ENCODE data around the gene ANXA7.
A peak's percentile ranks its signal among the peaks of the same experiment; 100 is the strongest.
"Not testable (repeated sequence)": the region's sequence is repeated elsewhere in the genome, so short reads cannot be mapped to it uniquely, and the experiment has no call there.

The ANXA7 gene

DNA sequence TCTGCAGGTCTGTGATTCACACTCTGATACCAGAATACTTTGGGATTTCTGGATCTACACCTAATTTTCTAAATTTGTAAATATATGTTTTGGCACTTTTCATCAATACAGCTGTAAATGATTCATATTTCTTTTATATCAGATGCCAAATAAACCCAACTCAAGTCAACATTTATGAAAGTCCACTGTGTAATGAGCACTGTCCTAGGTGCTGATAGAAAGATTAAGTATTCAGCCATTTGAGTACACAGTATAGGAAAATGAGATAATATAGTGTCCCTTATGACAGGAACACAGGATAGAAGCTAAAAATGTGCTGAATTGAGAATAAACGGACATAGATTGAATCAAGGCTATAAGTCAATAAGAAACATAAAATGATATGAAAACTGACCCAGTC lies 6.4 kb downstream of the ANXA7 start:
- no peak for DNase-seq (ENCODE audit: low spot score)

DNA sequence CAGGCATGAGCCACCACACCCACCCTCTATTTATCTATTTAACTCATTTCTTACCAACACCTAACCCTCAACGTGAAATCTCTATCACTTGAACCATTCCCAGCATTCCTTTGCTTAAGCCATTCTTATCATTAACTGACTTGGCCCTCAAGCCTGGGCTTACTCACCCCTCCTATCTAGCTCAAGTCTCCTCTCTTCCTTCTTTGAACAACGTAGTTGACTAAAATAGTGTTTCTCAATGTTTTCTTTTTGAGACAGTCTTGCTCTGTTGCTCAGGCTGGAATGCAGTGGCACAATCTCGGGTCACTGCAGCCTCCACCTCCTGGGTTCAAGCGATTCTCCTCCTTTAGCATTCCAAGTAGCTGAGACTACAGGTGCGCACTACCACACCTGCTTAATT lies 7.0 kb downstream of the ANXA7 start:
- no peak for DNase-seq (ENCODE audit: low spot score)

DNA sequence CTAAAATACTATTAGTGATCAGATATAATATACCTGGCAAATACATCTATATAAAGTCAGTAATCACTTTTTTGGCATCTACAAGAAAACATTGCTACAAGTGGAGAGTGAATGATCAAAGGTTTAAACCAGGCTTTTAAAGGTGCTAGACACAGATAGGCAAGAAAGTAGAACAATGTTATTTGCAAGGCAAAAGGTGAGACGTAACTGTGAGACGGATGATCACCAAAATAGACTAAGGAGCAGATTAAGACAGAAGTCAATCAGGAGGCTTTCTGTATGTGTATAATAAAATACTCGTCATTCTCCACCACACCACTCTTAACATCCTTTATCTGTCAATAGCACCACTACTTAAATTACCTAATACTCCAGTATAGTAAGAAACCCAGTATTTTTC lies 8.3 kb downstream of the ANXA7 start:
- no peak for DNase-seq (ENCODE audit: low spot score)

GRCh38 chr10:73404690-73405089 lies 9.2 kb downstream of the ANXA7 start:
- no peak for DNase-seq (ENCODE audit: low spot score)

- DNase-seq (ENCODE audit: low spot score) = no peak
These were observed 12.2 kb downstream of the ANXA7 start for GRCh38 chr10:73401636-73402035.

DNA sequence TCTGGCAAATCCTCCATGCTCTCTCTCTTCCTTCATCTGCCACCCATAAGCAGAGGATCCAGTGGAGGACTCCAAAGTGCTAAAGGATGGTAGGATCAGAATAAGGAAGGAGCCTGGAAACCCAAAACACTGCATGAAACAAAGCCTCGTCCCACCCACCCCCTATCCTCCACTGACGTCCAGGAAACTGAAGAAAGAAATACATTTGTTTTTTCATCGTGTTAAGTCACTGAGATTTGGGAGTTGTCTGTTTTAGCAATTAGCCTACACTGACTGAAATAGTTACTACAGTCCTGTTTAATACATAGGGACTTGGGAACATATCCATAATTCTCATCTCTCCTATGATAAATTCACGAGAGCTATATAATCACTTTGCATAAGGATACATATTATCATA lies 14.8 kb downstream of the ANXA7 start:
- no peak for DNase-seq (ENCODE audit: low spot score)

DNA sequence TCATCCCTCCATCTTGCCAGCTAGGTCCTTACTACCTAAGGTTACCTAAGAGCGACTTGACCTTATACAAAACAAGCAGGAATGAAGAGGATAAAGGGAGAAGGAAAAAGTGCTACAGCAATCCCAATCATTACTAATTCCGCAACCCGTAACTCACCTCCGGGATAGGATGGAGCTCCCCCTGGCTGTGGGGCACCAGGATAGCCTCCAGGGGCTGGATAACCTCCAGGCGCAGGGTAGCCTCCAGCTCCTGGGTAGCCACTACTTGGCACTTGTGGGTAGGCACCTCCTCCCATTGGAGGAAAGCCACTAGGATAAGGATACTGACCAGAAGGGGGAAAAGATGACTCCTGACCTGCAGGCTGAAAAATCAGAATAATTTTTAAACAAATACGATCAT lies 15.8 kb downstream of the ANXA7 start:
- DNase-seq (ENCODE audit: low spot score) = no peak

DNA sequence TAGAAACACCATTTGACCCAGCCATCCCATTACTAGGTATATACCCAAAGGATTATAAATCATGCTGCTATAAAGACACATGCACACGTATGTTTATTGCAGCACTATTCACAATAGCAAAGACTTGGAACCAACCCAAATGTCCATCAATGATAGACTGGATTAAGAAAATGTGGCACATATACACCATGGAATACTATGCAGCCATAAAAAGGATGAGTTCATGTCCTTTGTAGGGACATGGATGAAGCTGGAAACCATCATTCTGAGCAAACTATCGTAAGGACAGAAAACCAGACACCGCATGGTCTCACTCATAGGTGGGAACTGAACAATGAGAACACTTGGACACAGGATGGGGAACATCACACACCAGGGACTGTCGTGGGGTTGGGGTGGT lies 19.5 kb downstream of the ANXA7 start:
- not testable (repeated sequence) for DNase-seq (ENCODE audit: low spot score)

GRCh38 chr10:73388228-73388627 lies 25.6 kb downstream of the ANXA7 start:
- no peak for DNase-seq (ENCODE audit: low spot score)

- no peak for DNase-seq (ENCODE audit: low spot score)
These were observed 27.3 kb downstream of the ANXA7 start for GRCh38 chr10:73386583-73386982.

DNA sequence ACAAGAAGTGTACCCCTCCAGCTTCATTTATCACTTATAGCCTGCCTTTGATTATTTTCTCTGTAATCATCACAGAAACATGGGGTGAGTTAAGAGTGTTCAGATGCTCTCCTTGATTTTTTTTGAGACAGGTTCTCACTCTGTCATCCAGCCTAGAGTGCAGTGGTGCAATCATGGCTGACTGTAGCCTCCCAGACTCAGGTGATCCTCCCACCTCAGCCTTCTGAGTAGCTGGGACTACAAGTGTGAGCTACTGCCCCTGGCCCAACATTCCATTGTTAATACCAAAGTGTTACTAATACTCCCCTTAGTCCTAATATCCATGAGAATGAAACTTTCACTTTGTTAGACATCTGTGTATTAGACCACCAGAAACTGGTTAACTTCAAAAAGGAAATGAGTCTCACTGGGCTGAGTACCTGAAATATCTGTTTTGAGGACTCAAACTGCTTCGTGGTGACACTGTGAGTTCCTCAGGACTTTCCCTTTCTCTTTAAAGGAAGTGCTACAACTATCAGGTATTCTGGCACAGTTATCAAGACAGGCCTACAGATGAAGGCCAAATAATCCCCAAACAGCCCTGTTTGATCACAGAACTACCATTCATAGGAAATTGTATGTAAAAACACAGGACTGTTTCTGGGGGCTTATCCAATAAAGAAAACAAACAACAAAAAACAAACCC lies 34.7 kb downstream of the ANXA7 start:
- no peak for DNase-seq (ENCODE audit: low spot score)

- no peak for DNase-seq (ENCODE audit: low spot score)
These were observed 37.2 kb downstream of the ANXA7 start for GRCh38 chr10:73376679-73377078.

GRCh38 chr10:73368238-73368637 lies 45.6 kb downstream of the ANXA7 start:
- no peak for DNase-seq (ENCODE audit: low spot score)

DNA sequence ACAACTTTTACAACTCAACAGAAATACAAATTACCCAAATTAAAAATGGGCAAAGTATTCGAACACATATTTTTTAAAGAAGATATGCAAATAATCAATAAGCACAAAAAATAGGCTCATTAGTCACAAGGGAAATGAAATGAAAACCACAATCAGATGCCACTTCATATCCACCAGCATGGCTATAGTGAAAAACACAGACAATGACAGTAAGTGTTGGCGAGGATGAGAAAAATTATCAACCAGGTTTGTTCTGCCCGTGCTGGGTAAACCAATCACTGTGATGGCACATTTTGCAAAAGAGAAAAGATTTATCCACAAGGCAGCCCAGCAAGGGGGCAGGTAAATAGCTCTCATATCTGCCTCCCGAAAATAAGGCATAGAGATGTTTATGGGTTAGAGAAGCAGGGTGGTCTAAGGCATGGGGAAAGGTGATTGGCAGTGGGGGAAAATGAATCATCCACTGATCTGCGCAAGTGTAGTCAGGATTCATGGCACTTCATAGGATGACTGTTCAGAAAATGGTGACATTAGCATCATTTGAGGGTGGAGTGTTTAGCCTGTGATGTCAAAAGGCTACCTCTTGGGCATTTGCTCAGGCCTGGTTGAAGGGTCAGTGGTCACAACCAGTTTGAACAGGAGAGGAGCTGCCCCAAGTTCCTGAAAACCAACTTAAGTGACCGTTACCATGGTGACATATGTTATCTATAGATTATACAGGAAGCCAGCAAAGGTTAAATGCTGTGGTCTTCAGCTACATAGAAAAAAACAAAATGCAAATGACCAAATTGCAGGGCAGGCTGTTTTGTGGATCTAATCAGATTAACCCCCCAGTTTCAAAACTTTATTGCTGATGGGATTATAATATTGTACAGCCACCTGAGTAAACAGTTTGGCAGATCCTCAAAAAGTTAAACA lies 47.2 kb downstream of the ANXA7 start:
- no peak for DNase-seq (ENCODE audit: low spot score)

GRCh38 chr10:73364964-73365363 lies 48.9 kb downstream of the ANXA7 start:
- DNase-seq (ENCODE audit: low spot score) = no peak

DNA sequence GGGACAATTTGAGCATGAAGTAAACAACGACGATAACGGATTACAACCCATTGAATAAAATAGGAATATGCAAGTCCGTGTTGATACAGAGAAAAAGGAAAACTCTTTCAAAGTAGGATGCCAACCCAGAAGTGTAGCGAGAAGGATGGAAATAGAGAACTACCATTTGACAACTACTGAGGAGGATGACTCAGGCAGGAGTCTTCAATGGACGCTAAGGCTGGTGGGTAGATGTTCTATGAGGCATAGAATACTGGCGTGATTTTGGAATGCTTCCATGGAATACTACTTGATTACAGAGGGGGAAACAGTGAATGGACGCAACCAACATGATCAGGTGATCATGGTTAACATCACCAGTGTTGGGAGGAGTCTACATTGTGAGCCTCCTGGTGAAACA lies 54.4 kb downstream of the ANXA7 start:
- peak; percentile 6 for DNase-seq (ENCODE audit: low spot score)

GRCh38 chr10:73358331-73359279 lies 55.3 kb downstream of the ANXA7 start, which contains the start of gene CFAP70:
Gene CFAP70 (minus strand): TSS chr10:73358864. CDS start chr10:73354796, 4,068 bp downstream.
- DNase-seq (ENCODE audit: low spot score) = peak; percentile 98

DNA sequence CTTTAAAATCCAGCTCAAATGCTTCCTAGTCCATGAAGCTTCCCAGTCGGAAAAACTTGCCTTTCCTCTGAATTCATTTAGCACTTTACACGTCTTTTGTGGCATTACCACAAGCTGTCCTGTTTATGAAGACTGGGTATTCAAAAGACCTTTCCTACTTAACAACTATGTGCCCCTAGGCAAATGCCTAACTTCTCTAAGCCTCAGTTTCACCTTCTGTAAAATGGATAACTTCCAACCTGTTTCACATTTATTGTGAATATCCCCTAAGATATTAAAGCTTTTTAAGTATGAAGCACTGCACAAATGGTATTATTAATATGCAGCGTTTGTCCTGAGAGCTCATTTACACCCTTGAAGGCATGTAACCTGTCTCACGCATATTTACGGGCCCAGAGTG lies 56.0 kb downstream of the ANXA7 start:
- peak; percentile 1 for DNase-seq (ENCODE audit: low spot score)

DNA sequence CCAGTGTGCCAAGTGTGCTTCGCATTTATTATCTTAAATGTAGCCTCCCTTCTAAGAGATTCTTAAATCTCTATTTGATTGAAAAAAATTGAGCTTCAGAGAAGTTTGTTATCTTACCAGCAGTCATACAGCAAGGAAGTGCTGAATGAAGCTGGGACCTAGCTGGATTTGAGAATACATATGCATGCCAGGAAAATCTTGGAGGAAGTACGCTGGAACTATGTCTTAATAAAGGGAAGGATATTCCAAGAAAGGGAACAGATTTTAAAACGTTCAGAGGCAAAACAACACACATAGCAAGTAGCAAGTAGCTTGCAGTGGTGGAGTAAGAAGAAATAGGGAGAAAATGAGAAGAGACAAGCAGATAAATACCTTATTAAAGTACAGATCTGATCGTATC lies 56.7 kb downstream of the ANXA7 start:
- DNase-seq (ENCODE audit: low spot score) = no peak

DNA sequence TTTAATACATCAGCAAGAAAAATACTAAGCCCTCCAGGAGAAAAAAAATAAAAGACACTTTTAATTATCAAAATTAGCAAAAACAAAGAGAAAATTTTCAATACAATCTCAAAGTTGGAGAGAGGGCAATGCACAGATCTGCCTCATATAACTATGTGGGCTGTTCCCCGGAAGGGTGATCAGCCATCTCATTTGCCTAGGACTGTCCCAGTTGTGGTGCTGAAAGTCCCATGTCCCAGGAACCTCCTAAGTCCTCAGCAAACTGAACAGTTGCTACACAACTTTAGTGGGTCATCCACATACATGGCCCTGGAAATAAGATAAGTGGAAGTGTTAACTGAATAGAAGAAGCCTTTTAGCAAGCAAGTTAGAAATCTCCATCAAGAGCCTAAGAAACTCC lies 69.6 kb downstream of the ANXA7 start:
- no peak for DNase-seq (ENCODE audit: low spot score)

DNA sequence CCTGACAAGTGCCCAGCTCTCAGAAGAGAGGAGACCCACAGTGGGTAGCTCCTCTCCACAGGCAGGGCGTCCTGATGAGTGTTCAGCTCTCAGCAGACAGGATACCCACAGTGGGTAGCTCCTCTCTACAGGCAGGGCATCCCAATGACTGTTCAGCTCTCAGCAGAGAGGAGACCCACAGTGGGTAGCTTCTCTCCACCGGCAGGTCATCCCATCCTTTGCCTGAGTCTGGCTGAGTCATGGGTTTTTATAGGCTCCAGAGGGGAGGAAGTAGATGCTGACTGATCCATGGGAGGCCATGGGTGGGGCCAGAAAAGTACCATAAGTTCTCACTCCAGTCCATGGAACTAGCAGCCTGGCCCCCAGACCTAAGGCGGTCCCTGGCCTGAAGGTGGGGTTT lies 73.7 kb downstream of the ANXA7 start:
- DNase-seq (ENCODE audit: low spot score) = no peak

- no peak for DNase-seq (ENCODE audit: low spot score)
These were observed 74.4 kb downstream of the ANXA7 start for GRCh38 chr10:73339436-73339835.
